HL-60 (cell line): Measurements from ENCODE around the gene SSTR5.

ENCODE experiments used
- DNase-seq, 2 experiments: peaks; one replicate each; pipeline ENCODE4 v3.0.0-alpha.2; 2010 to 2020; ENCODE audit warnings: low read depth in 1 of 2, low spot score in 1 of 2
- H3K27ac ChIP-seq: fragments of 250-450 bp; sonication (Bioruptor Pico); replicated peaks from 2 replicates; pipeline ENCODE4 v1.5.1; 2020; ENCODE audit warnings: mild to moderate bottlenecking, moderate library complexity
- H3K27me3 ChIP-seq: fragments of 250-450 bp; sonication (Bioruptor Pico); 2 replicates; pipeline ENCODE4 v1.5.1; 2021; ENCODE audit warnings: mild to moderate bottlenecking, moderate library complexity; ENCODE audit not compliant: insufficient read depth, poor library complexity, severe bottlenecking
- H3K4me3 ChIP-seq: replicated peaks from 2 replicates; pipeline ENCODE4 v1.5.1; 2011; ENCODE audit warnings: mild to moderate bottlenecking, control low read depth, low read length; ENCODE audit not compliant: insufficient read depth
- CTCF ChIP-seq: IDR thresholded peaks from one replicate; pipeline ENCODE4 v1.5.1; 2011; ENCODE audit warnings: low read length, control low read depth, inconsistent platforms; ENCODE audit not compliant: insufficient read depth
- GABPA ChIP-seq: IDR thresholded peaks from 2 replicates; pipeline ENCODE4 v1.6.1; 2012; ENCODE audit warnings: low read depth
- POLR2AphosphoS5 ChIP-seq: IDR thresholded peaks from 2 replicates; pipeline ENCODE4 v1.6.1; 2012; ENCODE audit warnings: low read depth
- SPI1 ChIP-seq: IDR thresholded peaks from 2 replicates; pipeline ENCODE4 v1.6.1; 2012; ENCODE audit warnings: low read depth, mild to moderate bottlenecking, borderline replicate concordance
- TF ChIP-seq, protein P1 (sequence below): IDR thresholded peaks from 2 replicates; pipeline ENCODE4 v1.6.1; 2012; ENCODE audit warnings: low read depth; ENCODE audit not compliant: insufficient replicate concordance

SSTR5 gene

DNA sequence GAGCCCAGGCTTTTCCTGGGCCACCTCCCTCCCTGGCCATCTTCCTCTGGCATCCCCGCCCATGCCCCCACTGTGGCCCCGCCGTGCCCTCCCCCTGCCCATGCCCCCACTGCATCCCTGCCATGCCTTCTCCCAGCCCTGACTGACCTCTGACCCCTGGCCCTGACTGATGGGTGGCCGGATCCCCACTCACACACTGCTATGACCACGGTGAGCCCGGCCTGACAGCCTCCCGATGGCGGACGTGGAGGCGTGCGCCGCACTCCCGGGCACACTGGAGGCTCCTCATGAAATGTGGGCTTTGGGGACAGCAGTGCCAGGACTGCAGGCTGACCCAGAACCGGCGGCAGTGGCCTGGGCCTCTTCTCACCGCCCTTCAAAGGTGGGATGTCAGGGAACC is 34.1 kb downstream of the SSTR5 start:
- Histone ChIP-seq H3K27me3 (peaks cover 20% of the 10 kb centered on the region), H3K4me3 (no peak overlapping the region), H3K27ac (no peak overlapping the region)
- TF ChIP-seq, protein P1, sequence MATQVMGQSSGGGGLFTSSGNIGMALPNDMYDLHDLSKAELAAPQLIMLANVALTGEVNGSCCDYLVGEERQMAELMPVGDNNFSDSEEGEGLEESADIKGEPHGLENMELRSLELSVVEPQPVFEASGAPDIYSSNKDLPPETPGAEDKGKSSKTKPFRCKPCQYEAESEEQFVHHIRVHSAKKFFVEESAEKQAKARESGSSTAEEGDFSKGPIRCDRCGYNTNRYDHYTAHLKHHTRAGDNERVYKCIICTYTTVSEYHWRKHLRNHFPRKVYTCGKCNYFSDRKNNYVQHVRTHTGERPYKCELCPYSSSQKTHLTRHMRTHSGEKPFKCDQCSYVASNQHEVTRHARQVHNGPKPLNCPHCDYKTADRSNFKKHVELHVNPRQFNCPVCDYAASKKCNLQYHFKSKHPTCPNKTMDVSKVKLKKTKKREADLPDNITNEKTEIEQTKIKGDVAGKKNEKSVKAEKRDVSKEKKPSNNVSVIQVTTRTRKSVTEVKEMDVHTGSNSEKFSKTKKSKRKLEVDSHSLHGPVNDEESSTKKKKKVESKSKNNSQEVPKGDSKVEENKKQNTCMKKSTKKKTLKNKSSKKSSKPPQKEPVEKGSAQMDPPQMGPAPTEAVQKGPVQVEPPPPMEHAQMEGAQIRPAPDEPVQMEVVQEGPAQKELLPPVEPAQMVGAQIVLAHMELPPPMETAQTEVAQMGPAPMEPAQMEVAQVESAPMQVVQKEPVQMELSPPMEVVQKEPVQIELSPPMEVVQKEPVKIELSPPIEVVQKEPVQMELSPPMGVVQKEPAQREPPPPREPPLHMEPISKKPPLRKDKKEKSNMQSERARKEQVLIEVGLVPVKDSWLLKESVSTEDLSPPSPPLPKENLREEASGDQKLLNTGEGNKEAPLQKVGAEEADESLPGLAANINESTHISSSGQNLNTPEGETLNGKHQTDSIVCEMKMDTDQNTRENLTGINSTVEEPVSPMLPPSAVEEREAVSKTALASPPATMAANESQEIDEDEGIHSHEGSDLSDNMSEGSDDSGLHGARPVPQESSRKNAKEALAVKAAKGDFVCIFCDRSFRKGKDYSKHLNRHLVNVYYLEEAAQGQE, result no peak
- no peak for TF ChIP-seq CTCF
- no peak for TF ChIP-seq POLR2AphosphoS5
- TF ChIP-seq GABPA, result no peak
- TF ChIP-seq SPI1, result no peak
- DNase-seq, result no peak

- Histone ChIP-seq H3K4me3 (no peak overlapping the region), H3K27ac (no peak overlapping the region), H3K27me3 (peaks cover 21% of the 10 kb centered on the region)
- no peak for DNase-seq
- TF ChIP-seq, protein P1, result no peak
- TF ChIP-seq CTCF (no peak), GABPA (no peak), SPI1 (no peak), POLR2AphosphoS5 (no peak)
Measured at GRCh38 chr16:1107141-1107540, 34.6 kb downstream of the SSTR5 start.

GRCh38 chr16:1107731-1108130 is 35.2 kb downstream of the SSTR5 start:
- Histone ChIP-seq H3K27me3 (peaks cover 21% of the 10 kb centered on the region), H3K27ac (no peak overlapping the region)

More at GRCh38 chr16:1107731-1108130, 35.2 kb downstream of the SSTR5 start:
- H3K4me3 ChIP-seq, result no peak overlapping the region
- DNase-seq, result no peak
- TF ChIP-seq, protein P1, result no peak
- TF ChIP-seq CTCF (no peak), SPI1 (no peak), POLR2AphosphoS5 (no peak), GABPA (no peak)
